ENCODE data around the gene DUS3L.

The DUS3L gene, protein sequence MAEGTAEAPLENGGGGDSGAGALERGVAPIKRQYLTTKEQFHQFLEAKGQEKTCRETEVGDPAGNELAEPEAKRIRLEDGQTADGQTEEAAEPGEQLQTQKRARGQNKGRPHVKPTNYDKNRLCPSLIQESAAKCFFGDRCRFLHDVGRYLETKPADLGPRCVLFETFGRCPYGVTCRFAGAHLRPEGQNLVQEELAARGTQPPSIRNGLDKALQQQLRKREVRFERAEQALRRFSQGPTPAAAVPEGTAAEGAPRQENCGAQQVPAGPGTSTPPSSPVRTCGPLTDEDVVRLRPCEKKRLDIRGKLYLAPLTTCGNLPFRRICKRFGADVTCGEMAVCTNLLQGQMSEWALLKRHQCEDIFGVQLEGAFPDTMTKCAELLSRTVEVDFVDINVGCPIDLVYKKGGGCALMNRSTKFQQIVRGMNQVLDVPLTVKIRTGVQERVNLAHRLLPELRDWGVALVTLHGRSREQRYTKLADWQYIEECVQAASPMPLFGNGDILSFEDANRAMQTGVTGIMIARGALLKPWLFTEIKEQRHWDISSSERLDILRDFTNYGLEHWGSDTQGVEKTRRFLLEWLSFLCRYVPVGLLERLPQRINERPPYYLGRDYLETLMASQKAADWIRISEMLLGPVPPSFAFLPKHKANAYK

DNA sequence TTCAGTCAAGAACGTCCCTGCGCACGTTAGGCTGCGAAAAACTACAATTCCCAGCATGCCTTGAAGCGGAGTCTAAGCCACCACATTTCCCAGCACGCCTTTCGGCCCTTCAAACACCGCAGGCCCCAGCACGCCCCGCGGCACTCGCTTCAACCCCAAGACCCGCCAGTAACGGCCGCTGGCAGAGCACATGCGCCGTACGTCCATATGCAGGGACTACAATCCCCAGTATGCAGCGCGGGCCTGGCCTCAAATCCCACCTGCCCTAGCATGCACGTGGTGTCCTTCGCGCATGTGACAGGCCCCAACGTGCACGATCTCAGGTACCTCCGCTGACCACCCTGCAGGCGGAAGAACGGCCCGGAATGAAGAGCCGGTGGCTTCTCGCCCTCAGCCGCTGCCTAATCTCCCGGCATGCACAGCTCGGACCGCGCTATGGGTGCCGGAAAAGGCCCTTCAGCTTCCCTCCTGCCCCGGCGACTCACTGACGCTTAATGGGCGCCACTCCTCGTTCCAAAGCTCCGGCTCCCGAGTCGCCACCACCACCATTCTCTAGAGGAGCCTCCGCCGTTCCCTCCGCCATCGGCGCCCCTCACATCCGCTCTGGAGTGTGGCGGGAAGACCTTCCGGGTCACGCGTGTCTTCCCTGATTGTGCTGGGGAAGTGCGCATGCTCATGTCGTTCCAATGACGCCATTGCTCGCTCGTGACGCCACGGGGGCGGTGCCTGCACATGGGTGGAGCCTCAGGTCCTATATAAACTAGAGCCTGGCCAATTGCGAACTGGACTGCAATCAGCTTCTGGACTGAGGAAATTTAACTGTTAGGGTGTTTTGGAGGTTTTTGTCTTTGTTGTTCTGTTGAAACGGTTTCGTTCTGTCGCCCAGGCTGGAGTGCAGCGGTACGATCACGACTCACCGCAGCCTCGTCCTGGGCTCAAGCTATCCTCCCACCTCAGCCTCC, at the start of gene DUS3L:
DUS3L (minus strand) TSS at position 605 of the 962 bp plus-strand sequence; CDS start at position 583, 22 bp downstream.
- Histone ChIP-seq H3K27me3 (ENCODE audit: insufficient read depth, low read length) (no peaks in the 10 kb centered on the region), H3K36me3 (ENCODE audit: insufficient read depth, low read length) (no peaks in the 10 kb centered on the region), H2AFZ (ENCODE audit: low read length, unreplicated experiment) (peak within 1 kb of the TSS; percentile 80), H3K4me1 (ENCODE audit: control insufficient read depth, insufficient read depth, low read length, unreplicated experiment) (no peaks in the 10 kb centered on the region), H3K27ac (ENCODE audit: low read depth, low read length) (peak within 1 kb of the TSS; percentile 91), H3K4me3 (ENCODE audit: low read depth, low read length) (peak within 1 kb of the TSS; percentile 93), H3K79me2 (ENCODE audit: control insufficient read depth, insufficient read depth, low read length, unreplicated experiment) (peaks cover 3% of the 10 kb centered on the region)

DNA sequence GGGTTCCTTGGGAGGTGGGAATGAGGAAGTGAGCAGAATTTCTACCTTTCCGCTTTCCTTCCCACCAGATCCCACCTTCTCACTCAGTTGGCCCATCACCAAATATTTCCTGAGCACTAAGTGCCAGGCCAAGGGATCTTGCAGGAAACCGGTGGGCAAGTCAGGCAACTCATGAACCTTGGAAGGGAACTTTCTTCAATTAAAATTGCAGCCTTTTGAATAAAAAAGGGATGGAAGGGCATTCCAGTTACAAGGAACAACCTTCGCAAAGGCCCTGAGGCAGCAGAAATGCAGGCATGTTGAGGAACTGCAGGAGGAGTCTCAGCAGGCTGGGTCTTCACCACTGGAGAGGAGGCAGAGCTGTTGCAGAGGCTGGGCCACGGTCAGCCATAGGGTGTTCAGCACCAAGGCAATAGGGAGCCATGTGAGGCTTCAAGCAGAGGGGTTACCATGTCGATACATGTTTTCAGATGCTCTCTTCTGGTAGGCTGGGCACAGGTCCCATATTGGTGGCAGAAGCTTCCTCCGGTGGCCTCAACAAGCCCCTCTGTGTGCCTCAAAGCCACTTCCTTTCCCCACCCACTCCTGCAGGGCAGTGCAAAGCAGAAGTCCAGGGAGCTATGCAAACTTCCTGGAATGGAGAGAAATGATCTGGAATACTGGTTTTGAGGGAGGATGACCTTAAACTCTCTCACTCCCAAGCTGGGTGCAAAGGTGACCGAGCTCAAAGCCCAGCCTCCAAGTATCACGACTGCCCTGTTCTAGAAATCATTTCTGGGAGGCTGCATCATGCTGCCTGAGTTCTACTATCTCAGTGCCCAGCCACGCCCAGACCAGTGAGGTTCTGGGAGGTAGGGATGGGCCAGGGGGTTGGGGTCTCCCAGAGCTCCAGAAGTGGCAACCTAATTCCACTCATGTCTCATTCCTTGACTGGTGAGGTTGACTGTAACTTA, 48.4 kb upstream of the DUS3L start, which contains the start of gene FUT6:
FUT6 (minus strand) TSS at position 638 of the 953 bp plus-strand sequence. CDS start 7,135 bp downstream, outside the sequence.
- Histone ChIP-seq H3K36me3 (ENCODE audit: insufficient read depth, low read length) (no peaks in the 10 kb centered on the region), H3K4me3 (ENCODE audit: low read depth, low read length) (no peak within 1 kb of the TSS), H3K79me2 (ENCODE audit: control insufficient read depth, insufficient read depth, low read length, unreplicated experiment) (no peaks in the 10 kb centered on the region), H2AFZ (ENCODE audit: low read length, unreplicated experiment) (no peak within 1 kb of the TSS), H3K4me1 (ENCODE audit: control insufficient read depth, insufficient read depth, low read length, unreplicated experiment) (no peaks in the 10 kb centered on the region), H3K27ac (ENCODE audit: low read depth, low read length) (no peak within 1 kb of the TSS), H3K27me3 (ENCODE audit: insufficient read depth, low read length) (no peaks in the 10 kb centered on the region)

DNA sequence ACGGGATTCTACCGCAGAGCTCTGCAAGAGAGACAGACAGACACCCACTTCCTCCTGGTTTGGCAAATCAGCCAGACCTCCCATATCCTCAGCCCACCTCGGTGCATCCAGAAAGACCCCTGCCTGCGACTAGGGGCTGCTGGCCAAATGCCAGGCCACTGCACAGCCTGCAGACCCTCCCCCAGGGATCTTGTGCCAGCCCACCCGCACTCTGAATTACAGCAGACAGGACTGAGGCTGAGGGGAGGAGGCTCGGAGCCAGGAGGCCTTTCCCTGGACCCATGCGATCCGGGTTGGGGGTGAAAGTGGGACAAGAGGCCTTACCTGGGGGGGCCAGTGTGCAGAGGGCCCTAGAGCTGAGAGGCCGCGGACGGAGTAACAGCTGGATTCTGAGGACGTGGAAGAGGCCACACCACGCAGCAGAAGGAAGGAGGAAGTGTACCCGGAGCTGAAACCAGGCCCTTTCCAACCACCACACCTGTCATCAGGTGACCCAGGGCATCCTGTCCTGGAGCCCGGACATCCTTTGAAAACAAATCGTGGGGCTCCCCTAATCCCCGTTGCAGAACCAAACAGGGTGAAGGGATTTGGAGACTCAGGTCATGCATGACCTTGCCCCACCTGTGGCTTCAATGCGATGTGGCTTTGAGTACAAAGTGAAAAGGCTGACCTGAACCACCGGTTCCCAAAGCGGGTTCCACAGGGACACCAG, 47.5 kb upstream of the DUS3L start:
- Histone ChIP-seq H3K79me2 (ENCODE audit: control insufficient read depth, insufficient read depth, low read length, unreplicated experiment) (no peaks in the 10 kb centered on the region), H3K27me3 (ENCODE audit: insufficient read depth, low read length) (no peaks in the 10 kb centered on the region), H3K36me3 (ENCODE audit: insufficient read depth, low read length) (no peaks in the 10 kb centered on the region), H3K4me3 (ENCODE audit: low read depth, low read length) (no peak overlapping the region), H3K4me1 (ENCODE audit: control insufficient read depth, insufficient read depth, low read length, unreplicated experiment) (no peaks in the 10 kb centered on the region), H3K27ac (ENCODE audit: low read depth, low read length) (no peak overlapping the region), H2AFZ (ENCODE audit: low read length, unreplicated experiment) (no peak overlapping the region)

DNA sequence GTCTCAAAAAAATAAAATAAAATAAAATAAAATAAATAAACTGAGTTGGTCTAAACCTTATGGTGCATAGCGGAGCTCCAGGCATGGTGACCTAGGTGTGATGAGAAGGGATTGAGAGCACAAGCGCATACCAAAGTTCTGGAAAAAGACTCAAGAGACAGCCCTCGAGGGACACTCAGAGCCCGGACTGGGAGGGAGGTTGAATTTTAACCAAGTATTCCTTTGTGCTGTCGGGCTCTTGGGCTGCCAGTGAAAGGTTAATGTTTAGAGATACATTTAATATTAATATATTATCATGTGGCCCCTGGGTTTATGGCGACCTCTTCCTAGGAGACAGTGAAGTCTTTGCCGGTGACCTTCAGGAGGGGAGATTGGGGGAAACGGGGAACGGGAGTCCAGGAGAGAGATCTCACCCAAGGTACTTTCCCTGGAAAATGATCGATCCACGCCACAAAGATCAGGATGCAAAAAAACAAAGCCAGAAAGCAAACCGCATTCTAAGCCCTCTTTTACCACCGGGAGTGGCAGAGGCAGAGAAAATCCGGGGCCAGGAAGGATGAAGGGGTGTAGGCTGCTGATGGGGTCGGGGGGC, 46.9 kb upstream of the DUS3L start:
- H3K27ac ChIP-seq (ENCODE audit: low read depth, low read length) = no peak overlapping the region
- H3K27me3 ChIP-seq (ENCODE audit: insufficient read depth, low read length) = no peaks in the 10 kb centered on the region
- no peak overlapping the region for H3K4me3 ChIP-seq (ENCODE audit: low read depth, low read length)
- no peaks in the 10 kb centered on the region for H3K79me2 ChIP-seq (ENCODE audit: control insufficient read depth, insufficient read depth, low read length, unreplicated experiment)
- H3K4me1 ChIP-seq (ENCODE audit: control insufficient read depth, insufficient read depth, low read length, unreplicated experiment) = no peaks in the 10 kb centered on the region
- no peaks in the 10 kb centered on the region for H3K36me3 ChIP-seq (ENCODE audit: insufficient read depth, low read length)
- no peak overlapping the region for H2AFZ ChIP-seq (ENCODE audit: low read length, unreplicated experiment)

DNA sequence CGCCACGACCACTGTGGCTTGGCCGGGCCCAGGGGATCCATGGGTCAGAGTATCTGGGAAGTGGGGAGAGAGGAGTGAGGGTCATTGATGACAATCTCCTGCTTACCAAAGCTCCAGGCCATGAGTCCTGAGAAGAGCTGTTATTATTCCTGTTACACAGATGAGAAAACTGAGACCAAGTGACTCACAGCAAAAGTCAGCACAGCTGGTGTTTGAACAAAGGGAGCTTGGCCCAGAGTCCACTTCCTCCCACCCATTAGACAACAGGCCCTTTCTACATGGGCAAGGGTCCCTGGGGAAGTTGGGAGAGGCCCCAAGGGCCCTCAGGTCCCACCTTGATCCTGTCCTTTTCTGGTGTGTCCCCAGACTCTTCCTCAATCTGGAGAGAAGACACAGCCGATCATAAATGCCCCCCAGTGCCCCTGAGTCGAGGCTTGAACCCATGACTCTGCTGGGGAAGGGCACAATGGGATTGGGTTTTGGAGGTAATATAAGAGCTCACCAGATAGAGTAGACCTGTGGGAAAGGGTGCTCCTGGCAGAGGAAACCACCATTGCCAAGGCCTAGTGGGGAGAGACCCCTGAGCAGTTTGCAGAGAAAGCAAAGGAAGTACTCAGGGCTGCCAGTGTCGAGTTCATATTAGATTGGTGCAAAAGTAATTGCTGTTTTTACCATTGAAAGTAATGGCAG, 41.7 kb upstream of the DUS3L start:
- no peak overlapping the region for H3K27ac ChIP-seq (ENCODE audit: low read depth, low read length)
- H3K4me1 ChIP-seq (ENCODE audit: control insufficient read depth, insufficient read depth, low read length, unreplicated experiment) = peaks cover 2% of the 10 kb centered on the region
- H3K79me2 ChIP-seq (ENCODE audit: control insufficient read depth, insufficient read depth, low read length, unreplicated experiment) = no peaks in the 10 kb centered on the region
- no peaks in the 10 kb centered on the region for H3K36me3 ChIP-seq (ENCODE audit: insufficient read depth, low read length)
- no peaks in the 10 kb centered on the region; the same call in 1 of the 2 replicates for H3K27me3 ChIP-seq (ENCODE audit: insufficient read depth, low read length)
- no peak overlapping the region for H3K4me3 ChIP-seq (ENCODE audit: low read depth, low read length)
- H2AFZ ChIP-seq (ENCODE audit: low read length, unreplicated experiment) = no peak overlapping the region

DNA sequence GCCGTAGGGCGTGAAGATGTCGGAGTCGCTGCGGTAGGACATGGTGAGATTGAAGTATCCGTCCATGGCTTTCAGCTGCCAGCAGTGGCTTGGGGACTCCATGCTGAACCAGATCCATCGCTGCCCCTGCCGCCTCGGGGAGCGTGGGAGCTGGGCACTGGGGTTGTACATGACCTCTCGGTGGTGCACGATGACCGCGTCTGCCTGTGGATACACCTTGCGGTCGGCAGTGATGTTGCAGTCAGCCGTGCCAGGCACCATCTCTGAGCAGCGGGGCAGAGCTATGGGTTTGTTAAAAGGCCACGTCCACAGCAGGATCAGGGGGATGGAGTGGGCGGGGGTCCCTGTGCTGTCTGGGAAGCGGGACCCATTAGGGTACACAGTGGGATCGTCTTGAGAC, 41.1 kb upstream of the DUS3L start:
- H3K4me1 ChIP-seq (ENCODE audit: control insufficient read depth, insufficient read depth, low read length, unreplicated experiment) = peaks cover 2% of the 10 kb centered on the region
- H3K36me3 ChIP-seq (ENCODE audit: insufficient read depth, low read length) = no peaks in the 10 kb centered on the region
- H3K79me2 ChIP-seq (ENCODE audit: control insufficient read depth, insufficient read depth, low read length, unreplicated experiment) = no peaks in the 10 kb centered on the region
- no peaks in the 10 kb centered on the region; the same call in 1 of the 2 replicates for H3K27me3 ChIP-seq (ENCODE audit: insufficient read depth, low read length)
- H2AFZ ChIP-seq (ENCODE audit: low read length, unreplicated experiment) = no peak overlapping the region
- H3K4me3 ChIP-seq (ENCODE audit: low read depth, low read length) = no peak overlapping the region
- no peak overlapping the region for H3K27ac ChIP-seq (ENCODE audit: low read depth, low read length)

DNA sequence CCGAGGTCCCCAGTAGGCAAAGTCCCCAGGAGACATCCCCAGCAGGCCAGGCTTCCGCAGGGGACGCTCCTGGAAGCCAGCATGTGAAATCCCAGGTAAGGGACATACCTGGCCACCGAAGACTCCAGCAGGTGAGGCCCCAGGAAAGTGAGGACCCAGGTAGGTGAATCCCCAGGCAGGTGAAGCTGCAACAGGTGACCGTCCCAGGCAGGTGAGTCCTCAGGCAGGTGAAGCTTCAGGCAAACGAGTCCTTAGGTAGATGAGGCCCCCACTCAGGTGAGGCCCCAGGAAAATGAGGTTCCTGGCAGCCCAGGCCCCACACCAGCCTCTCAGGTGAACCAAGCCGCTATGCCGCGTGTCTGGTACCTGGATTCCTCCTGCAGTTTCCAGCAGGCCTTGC, 40.2 kb upstream of the DUS3L start:
- Histone ChIP-seq H3K4me1 (ENCODE audit: control insufficient read depth, insufficient read depth, low read length, unreplicated experiment) (peaks cover 2% of the 10 kb centered on the region), H3K27me3 (ENCODE audit: insufficient read depth, low read length) (no peaks in the 10 kb centered on the region; the same call in 1 of the 2 replicates), H3K36me3 (ENCODE audit: insufficient read depth, low read length) (no peaks in the 10 kb centered on the region), H3K27ac (ENCODE audit: low read depth, low read length) (no peak overlapping the region), H3K4me3 (ENCODE audit: low read depth, low read length) (no peak overlapping the region), H2AFZ (ENCODE audit: low read length, unreplicated experiment) (no peak overlapping the region), H3K79me2 (ENCODE audit: control insufficient read depth, insufficient read depth, low read length, unreplicated experiment) (no peaks in the 10 kb centered on the region)

DNA sequence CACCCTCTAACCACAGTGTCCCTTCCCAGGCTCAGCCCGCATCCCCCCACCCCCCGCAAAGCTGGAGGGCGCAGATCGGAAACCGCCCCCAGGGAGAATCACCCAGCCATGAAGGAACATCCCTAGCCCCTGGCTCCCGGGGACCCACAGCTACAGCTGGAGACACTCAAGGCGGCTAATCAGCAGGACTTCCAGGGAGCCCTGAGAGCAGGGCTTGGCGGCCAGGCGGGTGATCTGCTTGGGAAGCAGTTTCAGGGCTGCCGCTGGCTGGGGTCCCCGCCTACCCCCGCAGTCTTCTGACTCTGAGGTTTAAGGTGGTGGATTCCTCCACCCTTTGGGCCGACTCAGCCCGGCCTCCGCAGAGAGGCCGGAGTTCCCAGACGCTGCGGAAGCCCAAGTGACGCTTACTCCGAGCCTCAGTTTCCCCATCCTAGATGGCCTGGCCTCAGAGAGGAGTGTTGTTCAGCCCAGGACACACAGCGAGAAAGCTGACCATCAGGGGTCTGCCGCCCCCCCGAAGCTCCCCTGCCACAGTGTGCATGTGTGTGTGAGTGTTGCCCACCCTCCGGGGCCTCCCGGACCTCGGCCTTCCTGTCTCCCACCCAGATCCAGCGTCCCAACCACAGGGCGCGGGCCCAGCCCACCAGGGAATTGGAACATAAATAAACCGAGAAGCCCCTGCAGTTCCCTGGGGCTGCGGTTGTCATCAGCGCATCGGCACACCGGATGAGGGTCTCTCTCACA, 38.8 kb upstream of the DUS3L start:
- H3K4me3 ChIP-seq (ENCODE audit: low read depth, low read length) = peak overlapping the region; percentile 85; the same call in 1 of the 2 replicates
- peaks cover 2% of the 10 kb centered on the region for H3K4me1 ChIP-seq (ENCODE audit: control insufficient read depth, insufficient read depth, low read length, unreplicated experiment)
- no peaks in the 10 kb centered on the region for H3K79me2 ChIP-seq (ENCODE audit: control insufficient read depth, insufficient read depth, low read length, unreplicated experiment)
- no peaks in the 10 kb centered on the region; the same call in 1 of the 2 replicates for H3K27me3 ChIP-seq (ENCODE audit: insufficient read depth, low read length)
- no peak overlapping the region for H3K27ac ChIP-seq (ENCODE audit: low read depth, low read length)
- H2AFZ ChIP-seq (ENCODE audit: low read length, unreplicated experiment) = peak overlapping the region; percentile 25
- H3K36me3 ChIP-seq (ENCODE audit: insufficient read depth, low read length) = no peaks in the 10 kb centered on the region
